ENCODE measurements around the gene STRA6.

GRCh38 chr15:74170071-74170844 is 32.3 kb downstream of the STRA6 start:
- TF ChIP-seq CTCF (IDR thresholded peaks at IDR 0.05) (no peak), POLR2AphosphoS5 (IDR thresholded peaks at IDR 0.05) (no peak), POLR2A (IDR thresholded peaks at IDR 0.05) (no peak)

Data from breast epithelium (tissue), 3 donors.